Dermis blood vessel endothelial cell (primary cell): ENCODE measurements around the gene AFAP1. TPM values are rescaled to one million over a fixed set of nuclear protein-coding genes. Genes with fewer than 3 reads are reported as not detected.

Experiments used
- DNase-seq: peaks from one replicate; pipeline ENCODE4 v3.0.0; 2010
- total RNA-seq: library from RNA; depleted of rRNA; stranded (reverse); fragments of >200 nt; gene quantifications from 2 replicates; pipeline ENCODE4 v1.2.3, GENCODE V29; 2014

AFAP1 gene
- total RNA-seq, 1 donor from 2014 or later, result 48.5 TPM

GRCh38 chr4:7838136-7838782 lies 101.4 kb downstream of the AFAP1 start:
- no peak for DNase-seq

GRCh38 chr4:7837597-7838135 lies 102.0 kb downstream of the AFAP1 start:
- no peak for DNase-seq

- DNase-seq, result no peak
These were observed 107.6 kb downstream of the AFAP1 start for GRCh38 chr4:7831858-7832730.

- DNase-seq, result peak; percentile 67
These were observed 108.3 kb downstream of the AFAP1 start for GRCh38 chr4:7831330-7831729.

- no peak for DNase-seq
These were observed 108.9 kb downstream of the AFAP1 start for GRCh38 chr4:7830747-7831146.

GRCh38 chr4:7829652-7830580 lies 109.7 kb downstream of the AFAP1 start:
- DNase-seq, result no peak

GRCh38 chr4:7828793-7829301 lies 110.8 kb downstream of the AFAP1 start:
- DNase-seq, result peak; percentile 45

GRCh38 chr4:7828011-7828720 lies 111.5 kb downstream of the AFAP1 start:
- DNase-seq, result peak; percentile 98

- no peak for DNase-seq
These were observed 112.1 kb downstream of the AFAP1 start for GRCh38 chr4:7827566-7827965.

GRCh38 chr4:7826909-7827306 lies 112.8 kb downstream of the AFAP1 start:
- no peak for DNase-seq

GRCh38 chr4:7826176-7826908 lies 113.3 kb downstream of the AFAP1 start:
- DNase-seq, result no peak

GRCh38 chr4:7824218-7824617 lies 115.4 kb downstream of the AFAP1 start:
- DNase-seq, result no peak

- peak; percentile 43 for DNase-seq
These were observed 116.2 kb downstream of the AFAP1 start for GRCh38 chr4:7823416-7823824.

- no peak for DNase-seq
These were observed 116.8 kb downstream of the AFAP1 start for GRCh38 chr4:7822877-7823276.

- DNase-seq, result no peak
These were observed 117.5 kb downstream of the AFAP1 start for GRCh38 chr4:7822137-7822505.

GRCh38 chr4:7821245-7822136 lies 118.2 kb downstream of the AFAP1 start:
- DNase-seq, result no peak

- no peak for DNase-seq
These were observed 119.4 kb downstream of the AFAP1 start for GRCh38 chr4:7820031-7820818.

- DNase-seq, result no peak
These were observed 120.2 kb downstream of the AFAP1 start for GRCh38 chr4:7819446-7819845.

GRCh38 chr4:7818399-7818911 lies 121.2 kb downstream of the AFAP1 start:
- no peak for DNase-seq
